ENCODE data around the gene SUPT5H.

DNA sequence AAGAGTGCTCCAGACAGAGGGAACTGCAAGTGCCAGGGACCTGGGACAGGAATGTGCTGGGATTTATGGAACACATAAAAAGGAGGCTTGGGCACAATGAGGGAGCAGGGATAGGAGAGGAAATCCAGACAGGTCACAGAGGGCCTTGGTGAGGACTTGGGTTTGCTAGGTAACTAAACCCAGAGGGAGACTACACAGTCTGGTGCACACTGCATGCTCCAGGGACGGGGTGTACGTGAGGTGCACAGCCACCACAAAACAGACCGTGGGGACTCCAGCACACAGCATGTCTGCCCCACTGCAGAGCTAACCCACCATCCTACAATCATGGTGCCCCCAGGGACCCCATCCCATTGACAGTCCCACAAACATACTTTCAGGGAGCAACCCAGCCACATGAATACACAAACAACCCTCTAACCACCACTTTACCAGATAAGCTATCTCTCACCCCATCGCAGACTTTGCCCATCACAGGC, 44.3 kb upstream of the SUPT5H start:
- TF ChIP-seq POLR2A (IDR thresholded peaks at IDR 0.05) = no peak
- TF ChIP-seq, protein P1, sequence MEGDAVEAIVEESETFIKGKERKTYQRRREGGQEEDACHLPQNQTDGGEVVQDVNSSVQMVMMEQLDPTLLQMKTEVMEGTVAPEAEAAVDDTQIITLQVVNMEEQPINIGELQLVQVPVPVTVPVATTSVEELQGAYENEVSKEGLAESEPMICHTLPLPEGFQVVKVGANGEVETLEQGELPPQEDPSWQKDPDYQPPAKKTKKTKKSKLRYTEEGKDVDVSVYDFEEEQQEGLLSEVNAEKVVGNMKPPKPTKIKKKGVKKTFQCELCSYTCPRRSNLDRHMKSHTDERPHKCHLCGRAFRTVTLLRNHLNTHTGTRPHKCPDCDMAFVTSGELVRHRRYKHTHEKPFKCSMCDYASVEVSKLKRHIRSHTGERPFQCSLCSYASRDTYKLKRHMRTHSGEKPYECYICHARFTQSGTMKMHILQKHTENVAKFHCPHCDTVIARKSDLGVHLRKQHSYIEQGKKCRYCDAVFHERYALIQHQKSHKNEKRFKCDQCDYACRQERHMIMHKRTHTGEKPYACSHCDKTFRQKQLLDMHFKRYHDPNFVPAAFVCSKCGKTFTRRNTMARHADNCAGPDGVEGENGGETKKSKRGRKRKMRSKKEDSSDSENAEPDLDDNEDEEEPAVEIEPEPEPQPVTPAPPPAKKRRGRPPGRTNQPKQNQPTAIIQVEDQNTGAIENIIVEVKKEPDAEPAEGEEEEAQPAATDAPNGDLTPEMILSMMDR (IDR thresholded peaks at IDR 0.05) = no peak
- TF ChIP-seq EP300 (IDR thresholded peaks at IDR 0.05) = no peak

Measured in ovary (tissue), 3 donors.